Bronchial epithelial cell (primary cell): ENCODE results near the gene JMJD7. TPM values are rescaled to one million over a fixed set of nuclear protein-coding genes. Genes with fewer than 3 reads are reported as not detected.

Source experiments
- DNase-seq: peaks from one replicate; pipeline ENCODE4 v3.0.0-alpha.2; 2010; ENCODE audit warnings: low read depth
- FAIRE-seq: peaks from 2 replicates; lab custom pipeline; 2011; peaks lifted over from hg19 to GRCh38; lab: Jason Lieb, UNC
- H3K27me3 ChIP-seq: 2 replicates; pipeline ENCODE4 v1.5.1; 2011; ENCODE audit warnings: low read length; ENCODE audit not compliant: control insufficient read depth, insufficient read depth
- H3K36me3 ChIP-seq: 2 replicates; pipeline ENCODE4 v1.5.1; 2011; ENCODE audit warnings: low read length; ENCODE audit not compliant: control insufficient read depth, insufficient read depth
- H3K4me3 ChIP-seq: 2 replicates; pipeline ENCODE4 v1.5.1; 2011; ENCODE audit warnings: mild to moderate bottlenecking, low read depth, low read length, control low read depth
- total RNA-seq: library from RNA; depleted of rRNA; stranded (reverse); fragments of >200 nt; gene quantifications from 2 replicates; pipeline ENCODE4 v1.2.1, GENCODE V29; 2014
- TF ChIP-seq, protein P1 (sequence below): IDR thresholded peaks from 2 replicates; pipeline ENCODE4 v1.5.1; 2011; ENCODE audit warnings: mild to moderate bottlenecking, moderate library complexity, low read length, control low read depth, inconsistent platforms; ENCODE audit not compliant: insufficient read depth, severe bottlenecking

The JMJD7 gene
- total RNA-seq, 1 donor from 2014 or later: 22.9 TPM

GRCh38 chr15:41782371-41783282, 45.3 kb upstream of the JMJD7 start:
- TF ChIP-seq, protein P1, sequence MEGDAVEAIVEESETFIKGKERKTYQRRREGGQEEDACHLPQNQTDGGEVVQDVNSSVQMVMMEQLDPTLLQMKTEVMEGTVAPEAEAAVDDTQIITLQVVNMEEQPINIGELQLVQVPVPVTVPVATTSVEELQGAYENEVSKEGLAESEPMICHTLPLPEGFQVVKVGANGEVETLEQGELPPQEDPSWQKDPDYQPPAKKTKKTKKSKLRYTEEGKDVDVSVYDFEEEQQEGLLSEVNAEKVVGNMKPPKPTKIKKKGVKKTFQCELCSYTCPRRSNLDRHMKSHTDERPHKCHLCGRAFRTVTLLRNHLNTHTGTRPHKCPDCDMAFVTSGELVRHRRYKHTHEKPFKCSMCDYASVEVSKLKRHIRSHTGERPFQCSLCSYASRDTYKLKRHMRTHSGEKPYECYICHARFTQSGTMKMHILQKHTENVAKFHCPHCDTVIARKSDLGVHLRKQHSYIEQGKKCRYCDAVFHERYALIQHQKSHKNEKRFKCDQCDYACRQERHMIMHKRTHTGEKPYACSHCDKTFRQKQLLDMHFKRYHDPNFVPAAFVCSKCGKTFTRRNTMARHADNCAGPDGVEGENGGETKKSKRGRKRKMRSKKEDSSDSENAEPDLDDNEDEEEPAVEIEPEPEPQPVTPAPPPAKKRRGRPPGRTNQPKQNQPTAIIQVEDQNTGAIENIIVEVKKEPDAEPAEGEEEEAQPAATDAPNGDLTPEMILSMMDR: no peak
- FAIRE-seq (no peak), DNase-seq (no peak)
- no peaks in the 10 kb centered on the region for H3K27me3 ChIP-seq
- H3K36me3 ChIP-seq: no peaks in the 10 kb centered on the region
- H3K4me3 ChIP-seq: no peak overlapping the region

DNA sequence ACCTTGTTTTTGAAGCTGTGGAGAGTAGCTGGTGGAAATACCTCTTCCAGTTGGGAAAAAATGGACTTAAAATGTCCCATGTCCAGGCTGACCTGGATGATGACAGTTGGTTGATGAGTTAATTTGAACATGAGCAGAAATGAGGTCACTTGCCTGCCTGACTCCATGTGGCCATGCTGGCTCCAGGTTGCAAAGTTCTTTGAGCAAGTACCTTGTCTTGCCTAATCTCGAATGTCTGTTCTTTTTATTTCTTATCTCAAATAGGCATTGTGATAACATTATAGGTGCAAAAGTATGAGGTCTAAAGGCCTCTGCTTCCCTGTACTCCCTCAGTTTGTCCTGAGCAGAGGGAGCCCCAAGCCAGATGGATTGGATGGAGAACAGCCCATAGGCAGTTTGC, 44.6 kb upstream of the JMJD7 start:
- Histone ChIP-seq H3K36me3 (no peaks in the 10 kb centered on the region), H3K4me3 (no peak overlapping the region), H3K27me3 (no peaks in the 10 kb centered on the region)
- FAIRE-seq: no peak
- DNase-seq: no peak
- TF ChIP-seq, protein P1: no peak

DNA sequence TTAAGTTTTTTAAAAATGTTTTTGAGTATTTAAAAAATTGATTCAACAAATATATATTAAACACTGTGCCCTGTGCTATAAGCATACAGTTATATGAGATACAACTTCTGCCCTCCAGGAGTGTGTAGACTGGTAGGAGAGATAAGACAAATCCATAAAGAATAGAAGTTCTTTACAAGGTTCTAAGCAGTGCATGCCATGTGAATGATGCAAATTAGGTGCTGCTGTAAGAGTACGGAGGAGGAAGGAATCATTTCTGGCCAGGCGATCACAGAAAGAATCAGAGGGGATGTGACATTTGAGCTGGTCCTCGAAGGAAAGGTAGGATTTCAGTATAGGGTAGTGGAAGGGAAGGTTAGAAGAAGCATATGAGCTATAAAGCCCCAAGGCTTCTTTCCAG, 39.6 kb upstream of the JMJD7 start:
- H3K36me3 ChIP-seq: peaks cover 3% of the 10 kb centered on the region
- no peaks in the 10 kb centered on the region for H3K27me3 ChIP-seq
- H3K4me3 ChIP-seq: no peak overlapping the region
- no peak for FAIRE-seq
- no peak for DNase-seq
- TF ChIP-seq, protein P1: no peak

- Histone ChIP-seq H3K4me3 (no peak overlapping the region), H3K27me3 (no peaks in the 10 kb centered on the region), H3K36me3 (peaks cover 3% of the 10 kb centered on the region)
- TF ChIP-seq, protein P1: no peak
- FAIRE-seq (no peak), DNase-seq (no peak)
Measured at GRCh38 chr15:41789236-41789635, 38.7 kb upstream of the JMJD7 start.

GRCh38 chr15:41789662-41790061, 38.2 kb upstream of the JMJD7 start:
- no peak for FAIRE-seq
- H3K4me3 ChIP-seq: no peak overlapping the region
- H3K36me3 ChIP-seq: peaks cover 3% of the 10 kb centered on the region
- H3K27me3 ChIP-seq: no peaks in the 10 kb centered on the region
- TF ChIP-seq, protein P1: no peak
- DNase-seq: no peak
